Testis (tissue), 2 donors: ENCODE measurements around the gene SLIT3.

Source experiments
- POLR2A ChIP-seq: fragments of 450-650 bp; IDR thresholded peaks from one replicate; pipeline ENCODE4 v1.6.1; 2017; ENCODE audit warnings: antibody characterized with exemption, mild to moderate bottlenecking, moderate library complexity
- TF ChIP-seq, protein P1 (sequence below), 3 experiments: fragments of 450-650 bp in 2 of 3; fragments of 200-600 bp in 1 of 3; sonication (generic) in 1 of 3; IDR thresholded peaks; one replicate each; pipeline ENCODE4 v1.5.1; 2016 to 2019; ENCODE audit warnings: antibody characterized with exemption in 3 of 3, mild to moderate bottlenecking in 2 of 3, moderate library complexity in 1 of 3

DNA sequence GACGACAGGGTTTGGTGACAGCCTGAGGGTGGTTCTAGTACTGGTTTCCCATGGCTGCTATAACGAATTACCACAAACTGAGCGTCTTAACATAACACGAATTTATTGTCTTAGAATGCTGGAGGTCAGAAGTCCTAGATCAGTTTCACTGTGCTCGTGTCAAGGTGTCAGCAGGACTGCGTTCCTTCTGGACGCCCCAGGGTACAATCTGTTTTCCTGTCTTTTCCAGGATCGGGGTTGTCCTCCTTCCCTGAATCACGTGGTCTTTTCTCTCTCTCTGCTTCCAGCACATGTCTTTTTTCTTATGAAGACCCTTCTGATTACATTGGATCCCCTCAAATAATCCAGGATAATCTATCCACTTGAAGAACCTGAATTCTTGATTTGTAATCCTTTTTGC lies 430.0 kb downstream of the SLIT3 start:
- TF ChIP-seq POLR2A: no peak
- TF ChIP-seq, protein P1, sequence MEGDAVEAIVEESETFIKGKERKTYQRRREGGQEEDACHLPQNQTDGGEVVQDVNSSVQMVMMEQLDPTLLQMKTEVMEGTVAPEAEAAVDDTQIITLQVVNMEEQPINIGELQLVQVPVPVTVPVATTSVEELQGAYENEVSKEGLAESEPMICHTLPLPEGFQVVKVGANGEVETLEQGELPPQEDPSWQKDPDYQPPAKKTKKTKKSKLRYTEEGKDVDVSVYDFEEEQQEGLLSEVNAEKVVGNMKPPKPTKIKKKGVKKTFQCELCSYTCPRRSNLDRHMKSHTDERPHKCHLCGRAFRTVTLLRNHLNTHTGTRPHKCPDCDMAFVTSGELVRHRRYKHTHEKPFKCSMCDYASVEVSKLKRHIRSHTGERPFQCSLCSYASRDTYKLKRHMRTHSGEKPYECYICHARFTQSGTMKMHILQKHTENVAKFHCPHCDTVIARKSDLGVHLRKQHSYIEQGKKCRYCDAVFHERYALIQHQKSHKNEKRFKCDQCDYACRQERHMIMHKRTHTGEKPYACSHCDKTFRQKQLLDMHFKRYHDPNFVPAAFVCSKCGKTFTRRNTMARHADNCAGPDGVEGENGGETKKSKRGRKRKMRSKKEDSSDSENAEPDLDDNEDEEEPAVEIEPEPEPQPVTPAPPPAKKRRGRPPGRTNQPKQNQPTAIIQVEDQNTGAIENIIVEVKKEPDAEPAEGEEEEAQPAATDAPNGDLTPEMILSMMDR (IDR thresholded peaks at IDR 0.05): no peak
